OCI-LY1 (cell line): ENCODE data around the gene SMG5.

Experiments
- H2AFZ ChIP-seq: fragments of 200-600 bp; sonication (generic), shearing (Covaris generic); 2 replicates; pipeline ENCODE4 v1.6.0; 2014; ENCODE audit warnings: antibody characterized with exemption, mild to moderate bottlenecking, low read length
- H3F3A ChIP-seq: fragments of 200-600 bp; sonication (generic), shearing (Covaris generic); 2 replicates; pipeline ENCODE4 v1.6.0; 2014; ENCODE audit warnings: mild to moderate bottlenecking, antibody characterized with exemption, low read length, moderate library complexity; ENCODE audit not compliant: insufficient read depth
- H3K27ac ChIP-seq: fragments of 200-600 bp; sonication (generic); 2 replicates; pipeline ENCODE4 v1.5.1; 2014; ENCODE audit warnings: low read length, mixed run types, mild to moderate bottlenecking, low read depth; ENCODE audit not compliant: poor library complexity, severe bottlenecking
- H3K27me3 ChIP-seq: fragments of 200-600 bp; sonication (generic); 2 replicates; pipeline ENCODE4 v1.6.0; 2014; ENCODE audit warnings: antibody characterized with exemption, mild to moderate bottlenecking, low read length, moderate library complexity; ENCODE audit not compliant: insufficient read depth
- H3K36me3 ChIP-seq: fragments of 200-600 bp; sonication (generic); 2 replicates; pipeline ENCODE4 v1.6.1; 2014; ENCODE audit warnings: mild to moderate bottlenecking, antibody characterized with exemption, low read length, moderate library complexity, mixed read lengths; ENCODE audit not compliant: insufficient read depth
- H3K4me1 ChIP-seq: fragments of 200-600 bp; sonication (generic); 2 replicates; pipeline ENCODE4 v1.5.1; 2014; ENCODE audit warnings: mild to moderate bottlenecking, low read length, moderate library complexity; ENCODE audit not compliant: insufficient read depth, severe bottlenecking
- H3K4me2 ChIP-seq: fragments of 200-600 bp; sonication (generic), shearing (Covaris generic); 2 replicates; pipeline ENCODE4 v1.6.1; 2014; ENCODE audit warnings: low read length
- H3K4me3 ChIP-seq: fragments of 200-600 bp; sonication (generic); 2 replicates; pipeline ENCODE4 v1.5.1; 2014; ENCODE audit warnings: low read length, low read depth, mild to moderate bottlenecking, mixed read lengths; ENCODE audit not compliant: poor library complexity, severe bottlenecking
- H3K79me2 ChIP-seq: fragments of 200-600 bp; shearing (Covaris generic); 2 replicates; pipeline ENCODE4 v1.6.1; 2016; ENCODE audit warnings: mixed run types, low read length, mixed read lengths; ENCODE audit not compliant: insufficient read depth
- H3K9ac ChIP-seq: fragments of 200-600 bp; sonication (generic), shearing (Covaris generic); 2 replicates; pipeline ENCODE4 v1.6.1; 2014; ENCODE audit warnings: mild to moderate bottlenecking, low read length, mixed read lengths
- H3K9me2 ChIP-seq: fragments of 200-600 bp; sonication (generic), shearing (Covaris generic); 2 replicates; pipeline ENCODE4 v1.6.1; 2014; ENCODE audit warnings: low read depth, mild to moderate bottlenecking, low read length, mixed read lengths
- H3K9me3 ChIP-seq: fragments of 200-600 bp; shearing (Covaris generic); 2 replicates; pipeline ENCODE4 v1.6.1; 2014; ENCODE audit warnings: low read length, mixed read lengths
- H4K20me1 ChIP-seq: fragments of 200-600 bp; sonication (generic), shearing (Covaris generic); 2 replicates; pipeline ENCODE4 v1.6.0; 2016; ENCODE audit warnings: mild to moderate bottlenecking, low read length; ENCODE audit not compliant: insufficient read depth
- CTCF ChIP-seq: fragments of 200-600 bp; sonication (generic), shearing (Covaris generic); IDR thresholded peaks from 2 replicates; pipeline ENCODE4 v1.5.1; 2017; ENCODE audit warnings: mild to moderate bottlenecking, antibody characterized with exemption, low read length, moderate library complexity, mixed read lengths
- EZH2 ChIP-seq: fragments of 200-600 bp; sonication (generic), shearing (Covaris generic); IDR thresholded peaks from 2 replicates; pipeline ENCODE4 v1.8.0; 2017; ENCODE audit warnings: borderline replicate concordance, mixed run types, mild to moderate bottlenecking, antibody characterized with exemption, low read length, moderate library complexity, mixed read lengths

SMG5 gene

GRCh38 chr1:156211243-156211642, 71.4 kb downstream of the SMG5 start:
- Histone ChIP-seq H3K79me2 (peaks cover 7% of the 10 kb centered on the region; the same call in 1 of the 2 replicates), H2AFZ (no peak overlapping the region), H3K9me3 (no peaks in the 10 kb centered on the region), H3K9ac (no peak overlapping the region), H3K4me3 (no peak overlapping the region), H3K27me3 (no peaks in the 10 kb centered on the region), H3K36me3 (peaks cover 51% of the 10 kb centered on the region), H4K20me1 (no peaks in the 10 kb centered on the region), H3F3A (no peaks in the 10 kb centered on the region), H3K27ac (no peak overlapping the region), H3K4me2 (no peak overlapping the region), H3K9me2 (no peaks in the 10 kb centered on the region), H3K4me1 (peaks cover 19% of the 10 kb centered on the region)
- no peak for TF ChIP-seq EZH2
- no peak for TF ChIP-seq CTCF

GRCh38 chr1:156204686-156205085, 77.9 kb downstream of the SMG5 start:
- Histone ChIP-seq H3K79me2 (no peaks in the 10 kb centered on the region; the same call in 1 of the 2 replicates), H3K4me3 (no peak overlapping the region), H3K4me1 (no peaks in the 10 kb centered on the region), H3K27ac (no peak overlapping the region), H3K9me2 (no peaks in the 10 kb centered on the region), H3K27me3 (no peaks in the 10 kb centered on the region), H3K9ac (no peak overlapping the region), H2AFZ (no peak overlapping the region), H3K4me2 (no peak overlapping the region), H3K9me3 (no peaks in the 10 kb centered on the region), H3K36me3 (peaks cover 56% of the 10 kb centered on the region), H3F3A (no peaks in the 10 kb centered on the region), H4K20me1 (no peaks in the 10 kb centered on the region)
- TF ChIP-seq CTCF (no peak), EZH2 (no peak)

GRCh38 chr1:156203331-156203730, 79.3 kb downstream of the SMG5 start:
- no peaks in the 10 kb centered on the region for H3K9me3 ChIP-seq
- H2AFZ ChIP-seq: no peak overlapping the region
- no peaks in the 10 kb centered on the region for H3F3A ChIP-seq
- no peaks in the 10 kb centered on the region for H3K4me1 ChIP-seq
- no peaks in the 10 kb centered on the region for H3K27me3 ChIP-seq
- no peak overlapping the region for H3K27ac ChIP-seq
- H3K79me2 ChIP-seq: no peaks in the 10 kb centered on the region; the same call in 1 of the 2 replicates
- H3K4me3 ChIP-seq: no peak overlapping the region
- TF ChIP-seq EZH2: no peak
- TF ChIP-seq CTCF: no peak
- no peaks in the 10 kb centered on the region for H3K9me2 ChIP-seq
- H3K36me3 ChIP-seq: peaks cover 50% of the 10 kb centered on the region
- no peak overlapping the region for H3K4me2 ChIP-seq
- H4K20me1 ChIP-seq: no peaks in the 10 kb centered on the region
- H3K9ac ChIP-seq: no peak overlapping the region
